ENCODE results near the gene SLBP.
"Not testable (repeated sequence)": the region's sequence is repeated elsewhere in the genome, so short reads cannot be mapped to it uniquely, and the experiment has no call there.

SLBP gene

DNA sequence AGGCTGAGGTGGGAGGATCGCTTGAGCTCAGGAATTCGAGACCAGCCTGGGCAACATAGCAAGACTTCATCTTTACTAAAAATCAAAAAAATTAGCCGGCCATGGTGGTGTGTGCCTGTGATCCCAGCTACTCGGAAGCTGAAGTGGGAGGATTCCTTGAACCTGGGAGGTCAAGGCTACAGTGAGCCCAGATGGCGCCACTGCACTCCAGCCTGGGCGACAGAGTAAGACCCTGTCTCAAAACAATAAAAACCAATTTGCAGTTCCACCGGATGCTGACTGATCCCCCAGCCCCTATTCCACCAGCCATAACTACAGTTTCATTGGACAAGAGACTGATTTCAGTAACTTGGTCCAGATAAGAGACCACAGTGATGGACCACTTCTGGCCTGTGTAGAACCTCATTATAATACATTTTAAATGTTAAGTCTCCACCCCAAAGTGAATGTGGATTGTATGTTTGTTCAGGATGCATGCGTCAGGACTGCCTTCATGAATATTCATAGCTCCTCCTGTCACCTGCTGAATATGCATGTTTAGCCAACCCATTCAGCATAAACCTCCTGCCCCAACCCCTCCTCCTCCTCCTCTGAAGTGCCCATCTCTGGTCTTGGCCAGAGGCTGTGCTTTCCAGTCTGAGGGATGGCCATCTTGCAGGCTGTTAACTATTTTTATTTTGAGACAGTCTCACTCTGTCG, 2.3 kb upstream of the SLBP start:
- Histone ChIP-seq H3K4me1 (ENCODE audit: control insufficient read depth, insufficient read depth, low read length) (no peaks in the 10 kb centered on the region), H3K4me3 (ENCODE audit: low read depth, low read length) (no peak overlapping the region)

DNA sequence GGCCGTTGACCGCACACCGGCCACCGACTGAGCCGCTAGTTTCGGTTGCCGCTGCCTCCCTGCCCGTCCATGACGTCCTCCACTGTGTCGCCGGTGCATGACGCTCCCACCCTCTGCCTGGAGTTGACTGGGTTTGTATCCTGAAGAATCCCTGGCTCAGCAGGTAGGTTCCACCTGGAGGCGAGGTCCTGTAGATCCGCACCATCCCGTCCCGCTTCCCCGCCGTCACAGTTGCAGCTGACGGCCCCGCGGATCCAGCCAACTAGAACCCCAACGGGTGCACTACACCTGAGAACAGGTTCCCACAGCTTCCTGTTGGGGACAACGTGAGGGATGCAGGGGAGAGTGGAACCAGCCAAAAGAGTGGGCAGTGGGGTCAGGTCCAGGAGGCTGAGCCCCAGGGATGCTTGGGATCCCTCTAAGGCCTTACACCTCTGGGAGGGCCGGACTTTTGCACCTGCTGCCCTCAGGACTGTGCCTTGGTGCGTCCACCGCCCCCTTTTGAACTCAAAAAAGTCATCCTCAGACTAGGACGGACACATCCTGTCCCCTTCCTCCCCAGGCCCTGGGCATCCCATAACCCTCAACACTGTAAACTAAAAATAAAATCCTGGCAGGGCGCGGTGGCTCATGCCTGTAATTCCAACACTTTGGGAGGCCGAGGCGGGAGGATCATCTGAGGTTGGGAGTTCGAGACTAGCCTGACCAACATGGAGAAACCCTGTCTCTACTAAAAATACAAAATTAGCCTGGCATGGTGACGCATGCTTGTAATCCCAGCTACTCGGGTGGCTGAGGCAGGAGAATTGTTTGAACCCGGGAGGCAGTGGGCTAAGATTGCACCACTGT, 1.1 kb upstream of the SLBP start:
- H3K4me3 ChIP-seq (ENCODE audit: low read depth, low read length) = peak overlapping the region; percentile 71
- H3K36me3 ChIP-seq (ENCODE audit: control insufficient read depth, insufficient read depth, low read length) = peaks cover 16% of the 10 kb centered on the region
- no peaks in the 10 kb centered on the region for H3K4me1 ChIP-seq (ENCODE audit: control insufficient read depth, insufficient read depth, low read length)
- no peaks in the 10 kb centered on the region for H3K27me3 ChIP-seq (ENCODE audit: control insufficient read depth, insufficient read depth, low read length)
- peak overlapping the region; percentile 73 for H3K9ac ChIP-seq (ENCODE audit: low read depth, low read length)
- no peaks in the 10 kb centered on the region for H3K9me3 ChIP-seq (ENCODE audit: control insufficient read depth, insufficient read depth, low read length)

More for the DNA sequence above, 2.3 kb upstream of the SLBP start:
- H3K9ac ChIP-seq (ENCODE audit: low read depth, low read length) = no peak overlapping the region
- no peaks in the 10 kb centered on the region for H3K9me3 ChIP-seq (ENCODE audit: control insufficient read depth, insufficient read depth, low read length)
- no peaks in the 10 kb centered on the region for H3K27me3 ChIP-seq (ENCODE audit: control insufficient read depth, insufficient read depth, low read length)
- H3K36me3 ChIP-seq (ENCODE audit: control insufficient read depth, insufficient read depth, low read length) = peaks cover 19% of the 10 kb centered on the region

GRCh38 chr4:1711571-1712215, 426 bp downstream of the SLBP start:
- Histone ChIP-seq H3K27me3 (ENCODE audit: control insufficient read depth, insufficient read depth, low read length) (no peaks in the 10 kb centered on the region), H3K9me3 (ENCODE audit: control insufficient read depth, insufficient read depth, low read length) (no peaks in the 10 kb centered on the region), H3K36me3 (ENCODE audit: control insufficient read depth, insufficient read depth, low read length) (peaks cover 3% of the 10 kb centered on the region), H3K9ac (ENCODE audit: low read depth, low read length) (peak overlapping the region; percentile 83), H3K4me1 (ENCODE audit: control insufficient read depth, insufficient read depth, low read length) (no peaks in the 10 kb centered on the region), H3K4me3 (ENCODE audit: low read depth, low read length) (peak overlapping the region; percentile 71)

DNA sequence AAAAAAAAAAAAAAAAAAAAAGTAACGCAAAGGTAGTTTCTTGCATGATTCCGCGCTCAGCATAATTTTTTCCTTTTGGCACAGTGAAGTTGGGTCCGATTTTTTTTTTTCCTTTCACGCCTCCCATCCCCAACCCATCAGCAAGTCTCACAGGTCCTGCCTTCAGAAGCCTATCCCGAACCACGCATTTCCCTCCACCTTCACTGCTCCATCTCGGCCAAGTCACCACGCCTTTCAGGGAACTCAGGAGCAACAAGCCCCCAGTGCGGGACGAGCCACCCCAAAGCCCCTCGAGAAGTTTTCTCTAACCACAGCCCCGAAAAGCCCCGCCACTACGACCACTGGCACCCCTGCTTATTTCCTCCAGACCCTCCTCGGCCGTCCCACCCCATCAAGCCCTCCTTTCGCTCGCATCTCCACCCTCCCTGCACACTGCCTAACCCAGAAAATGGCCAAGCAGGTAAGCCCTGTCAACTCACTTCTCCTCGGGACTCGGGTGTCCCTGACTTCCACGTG, 1.0 kb downstream of the SLBP start:
- H3K27me3 ChIP-seq (ENCODE audit: control insufficient read depth, insufficient read depth, low read length) = no peaks in the 10 kb centered on the region
- peak overlapping the region; percentile 83 for H3K9ac ChIP-seq (ENCODE audit: low read depth, low read length)
- no peaks in the 10 kb centered on the region for H3K9me3 ChIP-seq (ENCODE audit: control insufficient read depth, insufficient read depth, low read length)
- no peaks in the 10 kb centered on the region for H3K4me1 ChIP-seq (ENCODE audit: control insufficient read depth, insufficient read depth, low read length)
- peak overlapping the region; percentile 71 for H3K4me3 ChIP-seq (ENCODE audit: low read depth, low read length)
- peaks cover 3% of the 10 kb centered on the region for H3K36me3 ChIP-seq (ENCODE audit: control insufficient read depth, insufficient read depth, low read length)

DNA sequence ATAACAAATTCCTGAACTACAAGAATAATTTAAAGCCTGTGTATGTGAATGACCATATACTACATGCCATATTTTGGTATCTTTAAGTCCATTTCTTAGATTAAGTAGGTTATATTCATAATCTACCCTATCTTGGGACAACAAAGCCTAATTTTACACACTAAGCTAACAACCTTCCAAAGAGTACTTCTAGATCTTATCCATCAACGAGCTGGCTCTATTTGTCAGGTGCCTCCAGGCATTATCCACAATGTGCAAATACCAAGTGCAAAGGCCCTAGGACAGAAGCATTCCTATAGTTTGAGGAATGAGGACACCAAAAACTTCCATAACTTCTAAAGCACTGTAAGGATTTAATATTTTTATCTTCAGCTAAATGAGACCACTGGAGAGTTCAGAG, 3.5 kb downstream of the SLBP start:
- H3K9me3 ChIP-seq (ENCODE audit: control insufficient read depth, insufficient read depth, low read length) = no peaks in the 10 kb centered on the region
- no peak overlapping the region for H3K9ac ChIP-seq (ENCODE audit: low read depth, low read length)
- peaks cover 3% of the 10 kb centered on the region for H3K36me3 ChIP-seq (ENCODE audit: control insufficient read depth, insufficient read depth, low read length)
- H3K4me1 ChIP-seq (ENCODE audit: control insufficient read depth, insufficient read depth, low read length) = no peaks in the 10 kb centered on the region
- H3K27me3 ChIP-seq (ENCODE audit: control insufficient read depth, insufficient read depth, low read length) = no peaks in the 10 kb centered on the region
- no peak overlapping the region for H3K4me3 ChIP-seq (ENCODE audit: low read depth, low read length)

- peaks cover 7% of the 10 kb centered on the region for H3K36me3 ChIP-seq (ENCODE audit: control insufficient read depth, insufficient read depth, low read length)
- H3K27me3 ChIP-seq (ENCODE audit: control insufficient read depth, insufficient read depth, low read length) = no peaks in the 10 kb centered on the region
- no peak overlapping the region for H3K4me3 ChIP-seq (ENCODE audit: low read depth, low read length)
- no peaks in the 10 kb centered on the region for H3K9me3 ChIP-seq (ENCODE audit: control insufficient read depth, insufficient read depth, low read length)
- no peak overlapping the region for H3K9ac ChIP-seq (ENCODE audit: low read depth, low read length)
- H3K4me1 ChIP-seq (ENCODE audit: control insufficient read depth, insufficient read depth, low read length) = no peaks in the 10 kb centered on the region
Observed at GRCh38 chr4:1706358-1706757, 5.8 kb downstream of the SLBP start.

DNA sequence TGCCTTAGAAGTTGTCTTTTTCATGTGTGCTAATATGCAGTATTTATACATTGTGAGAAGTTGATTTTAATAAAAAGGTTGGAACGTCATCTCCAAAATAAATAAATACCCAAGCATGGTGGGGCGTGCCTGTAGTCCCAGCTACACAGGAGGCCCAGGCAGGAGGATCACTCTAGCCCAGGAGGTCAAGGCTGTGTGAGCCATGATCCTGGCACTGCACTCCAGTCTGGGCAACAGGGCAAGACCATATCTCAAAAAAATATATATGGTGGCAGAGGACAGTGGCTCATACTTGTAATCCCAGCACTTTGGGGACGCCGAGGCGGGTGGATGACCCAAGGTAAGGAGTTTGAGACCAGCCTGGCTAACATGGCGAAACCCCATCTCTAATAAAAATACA, 6.4 kb downstream of the SLBP start:
- H3K27me3 ChIP-seq (ENCODE audit: control insufficient read depth, insufficient read depth, low read length) = no peaks in the 10 kb centered on the region
- no peaks in the 10 kb centered on the region for H3K9me3 ChIP-seq (ENCODE audit: control insufficient read depth, insufficient read depth, low read length)
- no peaks in the 10 kb centered on the region for H3K4me1 ChIP-seq (ENCODE audit: control insufficient read depth, insufficient read depth, low read length)
- no peak overlapping the region for H3K4me3 ChIP-seq (ENCODE audit: low read depth, low read length)
- H3K9ac ChIP-seq (ENCODE audit: low read depth, low read length) = no peak overlapping the region
- H3K36me3 ChIP-seq (ENCODE audit: control insufficient read depth, insufficient read depth, low read length) = peaks cover 6% of the 10 kb centered on the region

GRCh38 chr4:1703867-1704266, 8.3 kb downstream of the SLBP start:
- H3K36me3 ChIP-seq (ENCODE audit: control insufficient read depth, insufficient read depth, low read length) = peaks cover 11% of the 10 kb centered on the region

DNA sequence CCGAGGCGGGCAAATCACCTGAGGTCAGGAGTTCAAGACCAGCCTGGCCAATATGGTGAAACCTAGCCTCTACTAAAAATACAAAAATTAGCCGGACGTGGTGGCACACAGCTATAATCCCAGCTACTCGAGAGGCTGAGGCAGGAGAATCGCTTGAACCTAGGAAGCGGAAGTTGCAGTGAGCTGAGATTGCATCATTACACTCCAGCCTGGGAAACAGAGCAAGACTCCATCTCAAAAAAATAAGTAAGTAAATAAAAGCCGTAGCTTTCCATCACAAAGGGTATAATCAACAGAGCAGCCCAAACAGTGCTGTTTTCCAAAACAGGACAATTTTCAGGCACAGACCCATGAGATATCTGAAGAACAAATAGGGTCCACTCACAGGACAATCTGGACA, 10.4 kb downstream of the SLBP start:
- not testable (repeated sequence) for H3K27me3 ChIP-seq (ENCODE audit: control insufficient read depth, insufficient read depth, low read length); H3K9me3 ChIP-seq (ENCODE audit: control insufficient read depth, insufficient read depth, low read length); H3K4me1 ChIP-seq (ENCODE audit: control insufficient read depth, insufficient read depth, low read length); H3K9ac ChIP-seq (ENCODE audit: low read depth, low read length); H3K4me3 ChIP-seq (ENCODE audit: low read depth, low read length)
- peaks cover 23% of the 10 kb centered on the region for H3K36me3 ChIP-seq (ENCODE audit: control insufficient read depth, insufficient read depth, low read length)

More at GRCh38 chr4:1703867-1704266, 8.3 kb downstream of the SLBP start:
- no peak overlapping the region for H3K9ac ChIP-seq (ENCODE audit: low read depth, low read length)
- H3K4me1 ChIP-seq (ENCODE audit: control insufficient read depth, insufficient read depth, low read length) = no peaks in the 10 kb centered on the region
- H3K9me3 ChIP-seq (ENCODE audit: control insufficient read depth, insufficient read depth, low read length) = no peaks in the 10 kb centered on the region
- H3K4me3 ChIP-seq (ENCODE audit: low read depth, low read length) = no peak overlapping the region
- no peaks in the 10 kb centered on the region for H3K27me3 ChIP-seq (ENCODE audit: control insufficient read depth, insufficient read depth, low read length)

DNA sequence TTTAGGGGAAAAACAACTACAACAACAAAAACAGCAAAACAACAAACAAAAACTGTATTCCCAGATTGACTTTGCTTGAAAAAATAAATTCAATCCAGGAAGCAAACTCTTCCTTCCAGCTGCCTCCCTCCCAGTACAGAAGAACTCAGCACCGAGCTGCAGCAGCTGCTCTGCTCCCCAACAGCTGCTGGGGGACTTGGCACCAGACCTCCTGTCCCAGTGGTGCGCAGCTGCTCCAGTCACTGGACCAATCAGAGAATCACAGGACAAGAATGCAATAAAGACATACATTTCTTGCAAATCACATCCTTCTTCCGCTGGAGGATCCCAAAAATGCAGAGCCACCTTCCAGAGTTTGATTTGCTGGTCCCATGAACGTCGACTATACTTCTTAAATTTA, 16.2 kb downstream of the SLBP start:
- H3K9ac ChIP-seq (ENCODE audit: low read depth, low read length) = no peak overlapping the region
- H3K4me3 ChIP-seq (ENCODE audit: low read depth, low read length) = no peak overlapping the region
- H3K36me3 ChIP-seq (ENCODE audit: control insufficient read depth, insufficient read depth, low read length) = peaks cover 42% of the 10 kb centered on the region

GRCh38 chr4:1693131-1693896, 18.8 kb downstream of the SLBP start:
- no peak overlapping the region for H3K4me3 ChIP-seq (ENCODE audit: low read depth, low read length)
- H3K27me3 ChIP-seq (ENCODE audit: control insufficient read depth, insufficient read depth, low read length) = no peaks in the 10 kb centered on the region
- H3K36me3 ChIP-seq (ENCODE audit: control insufficient read depth, insufficient read depth, low read length) = peaks cover 39% of the 10 kb centered on the region
- H3K9ac ChIP-seq (ENCODE audit: low read depth, low read length) = no peak overlapping the region
- H3K9me3 ChIP-seq (ENCODE audit: control insufficient read depth, insufficient read depth, low read length) = no peaks in the 10 kb centered on the region
- no peaks in the 10 kb centered on the region for H3K4me1 ChIP-seq (ENCODE audit: control insufficient read depth, insufficient read depth, low read length)

More for the DNA sequence above, 16.2 kb downstream of the SLBP start:
- Histone ChIP-seq H3K9me3 (ENCODE audit: control insufficient read depth, insufficient read depth, low read length) (no peaks in the 10 kb centered on the region), H3K4me1 (ENCODE audit: control insufficient read depth, insufficient read depth, low read length) (no peaks in the 10 kb centered on the region), H3K27me3 (ENCODE audit: control insufficient read depth, insufficient read depth, low read length) (no peaks in the 10 kb centered on the region)

Data from iPS-15b (cell line).